A549 treated with AZD2906 at 1 μM for 4 hours (cell line): ENCODE measurements around the gene STAT5A. TPM values are rescaled to one million over a fixed set of nuclear protein-coding genes. Genes with fewer than 3 reads are reported as not detected.

ENCODE experiments used
- total RNA-seq: library from RNA; stranded (reverse); fragments of 200-300 nt; extraction: Qiagen RNA extraction; gene quantifications from 5 replicates; pipeline ENCODE4 v1.2.3, GENCODE V29; 2022

STAT5A gene
- 6.8 to 8.9 TPM (median 7.8 TPM) in 5 replicates for total RNA-seq

GRCh38 chr17:42287977-42288802, at the start of gene STAT5A:
STAT5A (plus strand) TSS chr17:42288498; CDS start chr17:42289412, 914 bp downstream.

GRCh38 chr17:42276359-42276608, 12.0 kb upstream of the STAT5A start, which contains the start of gene STAT5B:
STAT5B (minus strand) TSS chr17:42276391; CDS start chr17:42232127, 44,264 bp downstream.

Other genes starting within 250 kb of the STAT5A start
- gene C17orf113, start 237.9 kb upstream of the STAT5A start, total RNA-seq = 0.55 to 0.85 TPM (median 0.81 TPM) in 5 replicates
- 0.14 to 0.39 TPM (median 0.20 TPM) in 5 replicates for gene ZNF385C, start 190.0 kb upstream of the STAT5A start, total RNA-seq
- gene DHX58, start 175.8 kb upstream of the STAT5A start, total RNA-seq = 0.37 to 0.79 TPM (median 0.39 TPM) in 5 replicates
- 33.4 to 48.5 TPM (median 43.3 TPM) in 5 replicates for gene KAT2A, start 167.1 kb upstream of the STAT5A start, total RNA-seq
- not detected in 5 replicates for gene HSPB9, start 165.7 kb upstream of the STAT5A start, total RNA-seq
- gene RAB5C, start 133.5 kb upstream of the STAT5A start, total RNA-seq = 231 to 267 TPM (median 261 TPM) in 5 replicates
- gene KCNH4, start 107.4 kb upstream of the STAT5A start, total RNA-seq = 0.18 to 0.36 TPM (median 0.31 TPM) in 5 replicates
- gene HCRT, start 103.0 kb upstream of the STAT5A start, total RNA-seq = 0.20 TPM in 1 of 5 replicates, not detected in the others
- 16.0 to 21.7 TPM (median 19.8 TPM) in 5 replicates for gene GHDC, start 94.0 kb upstream of the STAT5A start, total RNA-seq
- gene STAT5B, start 12.1 kb upstream of the STAT5A start, total RNA-seq = 25.3 to 30.0 TPM (median 26.2 TPM) in 5 replicates
- gene STAT3, start 99.9 kb downstream of the STAT5A start, total RNA-seq = 68.0 to 74.3 TPM (median 72.2 TPM) in 5 replicates
- gene CAVIN1, start 134.8 kb downstream of the STAT5A start, total RNA-seq = 387 to 420 TPM (median 390 TPM) in 5 replicates
- gene ATP6V0A1, start 170.4 kb downstream of the STAT5A start, total RNA-seq = 29.3 to 42.1 TPM (median 36.0 TPM) in 5 replicates
- gene NAGLU, start 247.7 kb downstream of the STAT5A start, total RNA-seq = 34.3 to 48.3 TPM (median 46.9 TPM) in 5 replicates